ENCODE results near the gene ABCG1. TPM values are rescaled to one million over a fixed set of nuclear protein-coding genes. Genes with fewer than 3 reads are reported as not detected.
"Not testable (repeated sequence)": the region's sequence is repeated elsewhere in the genome, so short reads cannot be mapped to it uniquely, and the experiment has no call there.

Gene ABCG1
- total RNA-seq, 4 donors from 2014 or later, result 32.0 to 54.0 (median 35.2) TPM

GRCh38 chr21:42174173-42174572, 44.8 kb upstream of the ABCG1 start:
- DNase-seq (ENCODE audit: low spot score in 2 of 2), result no peak
- Histone ChIP-seq H3K4me1 (peaks cover 23% of the 10 kb centered on the region), H3K9me3 (no peaks in the 10 kb centered on the region), H3K36me3 (no peaks in the 10 kb centered on the region), H3K27ac (no peak overlapping the region), H3K4me3 (no peak overlapping the region), H3K27me3 (no peaks in the 10 kb centered on the region)
- 90% methylated on average over 4 of the region's 4 CpGs for WGBS
- no peak for TF ChIP-seq POLR2AphosphoS5 (IDR thresholded peaks at IDR 0.05)
- no peak for TF ChIP-seq EP300 (IDR thresholded peaks at IDR 0.05)
- TF ChIP-seq, protein P1, sequence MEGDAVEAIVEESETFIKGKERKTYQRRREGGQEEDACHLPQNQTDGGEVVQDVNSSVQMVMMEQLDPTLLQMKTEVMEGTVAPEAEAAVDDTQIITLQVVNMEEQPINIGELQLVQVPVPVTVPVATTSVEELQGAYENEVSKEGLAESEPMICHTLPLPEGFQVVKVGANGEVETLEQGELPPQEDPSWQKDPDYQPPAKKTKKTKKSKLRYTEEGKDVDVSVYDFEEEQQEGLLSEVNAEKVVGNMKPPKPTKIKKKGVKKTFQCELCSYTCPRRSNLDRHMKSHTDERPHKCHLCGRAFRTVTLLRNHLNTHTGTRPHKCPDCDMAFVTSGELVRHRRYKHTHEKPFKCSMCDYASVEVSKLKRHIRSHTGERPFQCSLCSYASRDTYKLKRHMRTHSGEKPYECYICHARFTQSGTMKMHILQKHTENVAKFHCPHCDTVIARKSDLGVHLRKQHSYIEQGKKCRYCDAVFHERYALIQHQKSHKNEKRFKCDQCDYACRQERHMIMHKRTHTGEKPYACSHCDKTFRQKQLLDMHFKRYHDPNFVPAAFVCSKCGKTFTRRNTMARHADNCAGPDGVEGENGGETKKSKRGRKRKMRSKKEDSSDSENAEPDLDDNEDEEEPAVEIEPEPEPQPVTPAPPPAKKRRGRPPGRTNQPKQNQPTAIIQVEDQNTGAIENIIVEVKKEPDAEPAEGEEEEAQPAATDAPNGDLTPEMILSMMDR (IDR thresholded peaks at IDR 0.05), result no peak
- no peak for TF ChIP-seq POLR2A (IDR thresholded peaks at IDR 0.05)

GRCh38 chr21:42175110-42175710, 43.7 kb upstream of the ABCG1 start:
- no peaks in the 10 kb centered on the region for H3K9me3 ChIP-seq
- DNase-seq (ENCODE audit: low spot score in 2 of 2), result no peak
- no peak overlapping the region for H3K27ac ChIP-seq
- TF ChIP-seq, protein P1 (IDR thresholded peaks at IDR 0.05), result no peak
- TF ChIP-seq POLR2A (IDR thresholded peaks at IDR 0.05), result no peak
- TF ChIP-seq POLR2AphosphoS5 (IDR thresholded peaks at IDR 0.05), result no peak
- no peak for TF ChIP-seq EP300 (IDR thresholded peaks at IDR 0.05)
- no peaks in the 10 kb centered on the region for H3K27me3 ChIP-seq
- WGBS, result 88% methylated on average over 6 of the region's 6 CpGs
- peaks cover 17% of the 10 kb centered on the region for H3K4me1 ChIP-seq
- no peaks in the 10 kb centered on the region for H3K36me3 ChIP-seq
- H3K4me3 ChIP-seq, result no peak overlapping the region

DNA sequence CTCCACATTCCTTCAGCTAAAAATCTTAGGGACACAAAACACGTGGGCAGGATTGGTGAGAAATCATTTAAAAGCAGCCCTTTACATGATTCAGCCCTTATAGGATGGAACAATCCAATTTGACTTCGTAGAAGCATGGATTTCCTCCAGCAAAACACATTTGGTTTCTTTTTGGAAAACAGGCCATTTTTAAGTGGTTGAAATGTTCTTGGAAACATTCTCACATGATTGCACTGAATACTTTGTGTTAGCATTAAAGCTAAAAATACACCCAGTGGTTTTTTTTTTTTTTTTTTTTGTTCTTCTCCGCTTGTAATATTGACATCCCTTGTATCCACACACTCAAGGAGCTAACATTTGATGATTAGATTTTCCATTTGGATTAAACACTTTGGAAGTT, 42.1 kb upstream of the ABCG1 start:
- Histone ChIP-seq H3K36me3 (no peaks in the 10 kb centered on the region), H3K9me3 (no peaks in the 10 kb centered on the region), H3K4me3 (no peak overlapping the region), H3K27ac (no peak overlapping the region), H3K4me1 (peaks cover 4% of the 10 kb centered on the region), H3K27me3 (no peaks in the 10 kb centered on the region)
- no peak for DNase-seq (ENCODE audit: low spot score in 2 of 2)
- WGBS, result 55% methylated on average over 3 of the region's 3 CpGs
- TF ChIP-seq POLR2A (IDR thresholded peaks at IDR 0.05) (no peak), EP300 (IDR thresholded peaks at IDR 0.05) (no peak), POLR2AphosphoS5 (IDR thresholded peaks at IDR 0.05) (no peak)
- TF ChIP-seq, protein P1 (IDR thresholded peaks at IDR 0.05), result no peak

- Histone ChIP-seq H3K4me1 (peaks cover 3% of the 10 kb centered on the region), H3K27me3 (no peaks in the 10 kb centered on the region), H3K9me3 (no peaks in the 10 kb centered on the region), H3K36me3 (no peaks in the 10 kb centered on the region), H3K4me3 (no peak overlapping the region), H3K27ac (no peak overlapping the region)
- no peak for DNase-seq (ENCODE audit: low spot score in 2 of 2)
- TF ChIP-seq EP300 (IDR thresholded peaks at IDR 0.05) (no peak), POLR2A (IDR thresholded peaks at IDR 0.05) (no peak), POLR2AphosphoS5 (IDR thresholded peaks at IDR 0.05) (no peak)
- TF ChIP-seq, protein P1 (IDR thresholded peaks at IDR 0.05), result no peak
- WGBS, result 70% methylated on average over 3 of the region's 3 CpGs
These were observed 39.6 kb upstream of the ABCG1 start for GRCh38 chr21:42179316-42179715.

DNA sequence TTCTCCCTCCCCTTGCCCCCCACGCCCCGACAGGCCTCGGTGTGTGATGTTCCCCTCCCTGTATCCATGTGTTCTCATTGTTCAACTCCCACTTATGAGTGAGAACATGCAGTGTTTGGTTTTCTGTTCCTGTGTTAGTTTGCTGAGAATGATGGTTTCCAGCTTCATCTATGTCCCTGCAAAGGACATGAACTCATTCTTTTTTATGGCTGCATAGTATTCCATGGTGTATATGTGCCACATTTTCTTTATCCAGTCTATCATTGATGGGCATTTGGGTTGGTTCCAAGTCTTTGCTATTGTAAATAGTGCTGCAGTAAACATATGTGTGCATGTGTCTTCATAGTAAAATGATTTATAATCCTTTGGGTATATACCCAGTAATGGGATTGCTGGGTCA, 38.9 kb upstream of the ABCG1 start:
- H3K27me3 ChIP-seq; H3K4me1 ChIP-seq; H3K27ac ChIP-seq; H3K36me3 ChIP-seq; H3K4me3 ChIP-seq; DNase-seq (ENCODE audit: low spot score in 2 of 2); H3K9me3 ChIP-seq: not testable (repeated sequence)
- 92% methylated on average over 3 of the region's 3 CpGs for WGBS

Measured in suprapubic skin (tissue), 4 donors.